OCI-LY3 (cell line): ENCODE data around the gene CAPN15.

Experiments used
- H2AFZ ChIP-seq: fragments of 200-600, 300-600 bp; shearing (Covaris generic); 2 replicates; pipeline ENCODE4 v1.6.0; 2014; ENCODE audit warnings: antibody characterized with exemption, low read depth, low read length
- H3K27ac ChIP-seq: fragments of 200-600, 300-600 bp; sonication (generic); 2 replicates; pipeline ENCODE4 v1.5.1; 2014; ENCODE audit warnings: mild to moderate bottlenecking, low read length, moderate library complexity, mixed read lengths
- H3K27me3 ChIP-seq: fragments of 200-600, 300-600 bp; sonication (generic); 2 replicates; pipeline ENCODE4 v1.6.1; 2014; ENCODE audit warnings: low read depth, low read length, mixed read lengths
- H3K36me3 ChIP-seq: fragments of 200-600, 300-600 bp; sonication (generic); replicated peaks from 2 replicates; pipeline ENCODE3; 2014; ENCODE audit warnings: low read depth, low read length, mixed read lengths
- H3K4me1 ChIP-seq: fragments of 300-600, 200-600 bp; sonication (generic); 2 replicates; pipeline ENCODE4 v1.6.1; 2014; ENCODE audit warnings: low read length, mixed read lengths
- H3K4me2 ChIP-seq: fragments of 200-600, 300-600 bp; sonication (generic); 2 replicates; pipeline ENCODE4 v1.6.1; 2014; ENCODE audit warnings: low read length, mixed read lengths
- H3K4me3 ChIP-seq: fragments of 300-600, 200-600 bp; sonication (generic); 2 replicates; pipeline ENCODE4 v1.5.1; 2014; ENCODE audit warnings: antibody characterized with exemption, mild to moderate bottlenecking, low read length, moderate library complexity
- H3K79me2 ChIP-seq: fragments of 300-600, 200-600 bp; shearing (Covaris generic); 2 replicates; pipeline ENCODE4 v1.6.1; 2014; ENCODE audit warnings: mild to moderate bottlenecking, low read length, mixed read lengths
- H3K9ac ChIP-seq: fragments of 300-600, 200-600 bp; shearing (Covaris generic); 2 replicates; pipeline ENCODE4 v1.6.0; 2014; ENCODE audit warnings: mild to moderate bottlenecking, low read length, moderate library complexity
- H3K9me3 ChIP-seq: fragments of 200-600, 300-600 bp; shearing (Covaris generic); 2 replicates; pipeline ENCODE4 v1.6.1; 2014; ENCODE audit warnings: low read length, mixed read lengths; ENCODE audit not compliant: insufficient read depth
- H4K20me1 ChIP-seq: fragments of 200-600, 300-600 bp; sonication (generic); 2 replicates; pipeline ENCODE4 v1.6.1; 2016; ENCODE audit warnings: low read length, mixed read lengths; ENCODE audit not compliant: insufficient read depth
- CTCF ChIP-seq: fragments of 200-600, 300-600 bp; sonication (generic); IDR thresholded peaks from 2 replicates; pipeline ENCODE4 v1.5.1; 2014; ENCODE audit warnings: antibody characterized with exemption, low read length, low read depth
- EZH2phosphoT487 ChIP-seq: fragments of 200-600 bp; shearing (Covaris generic); IDR thresholded peaks from 2 replicates; pipeline ENCODE4 v1.6.1; 2018; ENCODE audit warnings: antibody characterized with exemption, mixed run types, low read depth

Gene CAPN15

GRCh38 chr16:575354-576196 lies 48.1 kb downstream of the CAPN15 start:
- Histone ChIP-seq H3K4me2 (no peak overlapping the region), H3K4me3 (no peak overlapping the region), H3K9ac (no peak overlapping the region), H3K79me2 (peaks cover 7% of the 10 kb centered on the region), H3K9me3 (no peaks in the 10 kb centered on the region), H3K27me3 (no peaks in the 10 kb centered on the region), H2AFZ (no peak overlapping the region), H3K27ac (no peak overlapping the region), H3K36me3 (no peaks in the 10 kb centered on the region), H3K4me1 (no peaks in the 10 kb centered on the region), H4K20me1 (no peaks in the 10 kb centered on the region)
- TF ChIP-seq EZH2phosphoT487: no peak
- no peak for TF ChIP-seq CTCF

- H3K27ac ChIP-seq: no peak overlapping the region
Observed at GRCh38 chr16:576197-576822, 48.8 kb downstream of the CAPN15 start.

GRCh38 chr16:576823-577201 lies 49.3 kb downstream of the CAPN15 start:
- Histone ChIP-seq H3K9ac (no peak overlapping the region), H3K4me3 (no peak overlapping the region), H3K27ac (no peak overlapping the region), H3K27me3 (no peaks in the 10 kb centered on the region), H3K4me2 (no peak overlapping the region), H3K36me3 (no peaks in the 10 kb centered on the region), H3K9me3 (no peaks in the 10 kb centered on the region), H4K20me1 (no peaks in the 10 kb centered on the region), H3K79me2 (no peaks in the 10 kb centered on the region), H3K4me1 (no peaks in the 10 kb centered on the region), H2AFZ (no peak overlapping the region)
- TF ChIP-seq EZH2phosphoT487 (no peak), CTCF (no peak)

More at GRCh38 chr16:576197-576822, 48.8 kb downstream of the CAPN15 start:
- H3K27me3 ChIP-seq: no peaks in the 10 kb centered on the region
- no peak overlapping the region for H3K4me2 ChIP-seq
- no peak for TF ChIP-seq CTCF
- TF ChIP-seq EZH2phosphoT487: no peak
- no peak overlapping the region for H2AFZ ChIP-seq
- no peak overlapping the region for H3K9ac ChIP-seq
- no peaks in the 10 kb centered on the region for H3K4me1 ChIP-seq
- H3K79me2 ChIP-seq: no peaks in the 10 kb centered on the region
- H4K20me1 ChIP-seq: no peaks in the 10 kb centered on the region
- no peaks in the 10 kb centered on the region for H3K9me3 ChIP-seq
- H3K4me3 ChIP-seq: no peak overlapping the region
- no peaks in the 10 kb centered on the region for H3K36me3 ChIP-seq

- Histone ChIP-seq H3K9ac (no peak overlapping the region), H3K4me2 (no peak overlapping the region), H4K20me1 (no peaks in the 10 kb centered on the region), H3K79me2 (no peaks in the 10 kb centered on the region), H2AFZ (no peak overlapping the region), H3K27me3 (no peaks in the 10 kb centered on the region), H3K4me3 (no peak overlapping the region), H3K27ac (no peak overlapping the region), H3K4me1 (no peaks in the 10 kb centered on the region), H3K9me3 (no peaks in the 10 kb centered on the region), H3K36me3 (no peaks in the 10 kb centered on the region)
- TF ChIP-seq EZH2phosphoT487 (no peak), CTCF (no peak)
Observed at GRCh38 chr16:577796-578195, 50.3 kb downstream of the CAPN15 start.
